Sigmoid colon (tissue), 4 donors: Measurements from ENCODE around the gene KRT31.

Experiments used
- CTCF ChIP-seq, 4 experiments: fragments of 450-650 bp in 3 of 4; fragments of 200-600 bp in 1 of 4; IDR thresholded peaks; one replicate each; pipeline ENCODE4 v1.5.1; 2016 to 2019; ENCODE audit warnings: antibody characterized with exemption in 4 of 4, mild to moderate bottlenecking in 3 of 4, moderate library complexity in 2 of 4
- EP300 ChIP-seq, 4 donors: sonication (generic); formaldehyde crosslinking; IDR thresholded peaks; one replicate each; pipeline ENCODE4 v1.6.1; 2017; ENCODE audit warnings: antibody characterized with exemption in 4 of 4
- POLR2A ChIP-seq, 2 donors: fragments of 450-650 bp; IDR thresholded peaks; one replicate each; pipeline ENCODE4 v1.6.1; 2016; ENCODE audit warnings: antibody characterized with exemption in 2 of 2, mild to moderate bottlenecking in 2 of 2, moderate library complexity in 2 of 2

- TF ChIP-seq CTCF (IDR thresholded peaks at IDR 0.05) (no peak), POLR2A (IDR thresholded peaks at IDR 0.05) (no peak), EP300 (IDR thresholded peaks at IDR 0.05) (no peak)
Measured at GRCh38 chr17:41367426-41368075, 29.9 kb downstream of the KRT31 start.
